ENCODE measurements around the gene HCFC1R1.

- TF ChIP-seq CTCF (IDR thresholded peaks at IDR 0.05; ENCODE audit: insufficient read depth, low read depth, low read length), result no peak
- TF ChIP-seq EZH2 (IDR thresholded peaks at IDR 0.05; ENCODE audit: insufficient read depth, low read length), result no peak
Observed at GRCh38 chr16:2985462-2985861, 38.3 kb downstream of the HCFC1R1 start.
